Measurements from ENCODE around the gene IFIH1.

IFIH1 gene

GRCh38 chr2:162261032-162261945, 57.2 kb downstream of the IFIH1 start:
- TF ChIP-seq, protein P1, sequence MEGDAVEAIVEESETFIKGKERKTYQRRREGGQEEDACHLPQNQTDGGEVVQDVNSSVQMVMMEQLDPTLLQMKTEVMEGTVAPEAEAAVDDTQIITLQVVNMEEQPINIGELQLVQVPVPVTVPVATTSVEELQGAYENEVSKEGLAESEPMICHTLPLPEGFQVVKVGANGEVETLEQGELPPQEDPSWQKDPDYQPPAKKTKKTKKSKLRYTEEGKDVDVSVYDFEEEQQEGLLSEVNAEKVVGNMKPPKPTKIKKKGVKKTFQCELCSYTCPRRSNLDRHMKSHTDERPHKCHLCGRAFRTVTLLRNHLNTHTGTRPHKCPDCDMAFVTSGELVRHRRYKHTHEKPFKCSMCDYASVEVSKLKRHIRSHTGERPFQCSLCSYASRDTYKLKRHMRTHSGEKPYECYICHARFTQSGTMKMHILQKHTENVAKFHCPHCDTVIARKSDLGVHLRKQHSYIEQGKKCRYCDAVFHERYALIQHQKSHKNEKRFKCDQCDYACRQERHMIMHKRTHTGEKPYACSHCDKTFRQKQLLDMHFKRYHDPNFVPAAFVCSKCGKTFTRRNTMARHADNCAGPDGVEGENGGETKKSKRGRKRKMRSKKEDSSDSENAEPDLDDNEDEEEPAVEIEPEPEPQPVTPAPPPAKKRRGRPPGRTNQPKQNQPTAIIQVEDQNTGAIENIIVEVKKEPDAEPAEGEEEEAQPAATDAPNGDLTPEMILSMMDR (conservative IDR thresholded peaks at IDR 0.05; ENCODE audit: low read length) = peak; percentile 15; the same call in 1 of the 2 replicates
- peak; percentile 76 for DNase-seq (ENCODE audit: low read depth)
- 0 out of 2 replicates have a peak overlapping the region, but pooled peaks have one; percentile 4 for H3K4me3 ChIP-seq (ENCODE audit: low read length)

DNA sequence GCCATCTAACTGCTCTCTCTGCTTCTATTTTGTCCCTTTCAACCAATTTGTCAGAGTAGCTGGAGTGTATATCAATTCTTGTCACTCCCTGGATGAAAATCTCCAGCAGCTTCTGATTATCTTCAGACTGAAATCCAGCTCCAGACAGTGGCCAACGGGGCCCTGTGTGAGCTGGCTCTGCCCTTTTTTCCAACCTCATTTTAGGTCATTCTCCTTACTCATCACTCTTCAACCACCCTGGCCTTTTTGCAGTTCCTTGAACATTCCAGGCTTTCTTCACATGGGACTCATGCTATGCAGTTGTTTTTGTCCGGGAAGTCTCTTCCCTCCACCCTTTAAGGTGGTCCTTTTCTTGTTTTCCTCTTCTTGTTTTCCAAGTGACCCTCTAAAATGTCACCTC, 59.8 kb downstream of the IFIH1 start:
- peak; percentile 79 for DNase-seq (ENCODE audit: low read depth)
- TF ChIP-seq, protein P1 (conservative IDR thresholded peaks at IDR 0.05; ENCODE audit: low read length) = no peak

GRCh38 chr2:162258169-162258568, 60.3 kb downstream of the IFIH1 start:
- TF ChIP-seq, protein P1 (conservative IDR thresholded peaks at IDR 0.05; ENCODE audit: low read length) = no peak
- DNase-seq (ENCODE audit: low read depth) = no peak
- no peak overlapping the region for H3K4me3 ChIP-seq (ENCODE audit: low read length)

More for the DNA sequence above, 59.8 kb downstream of the IFIH1 start:
- no peak overlapping the region for H3K4me3 ChIP-seq (ENCODE audit: low read length)

DNA sequence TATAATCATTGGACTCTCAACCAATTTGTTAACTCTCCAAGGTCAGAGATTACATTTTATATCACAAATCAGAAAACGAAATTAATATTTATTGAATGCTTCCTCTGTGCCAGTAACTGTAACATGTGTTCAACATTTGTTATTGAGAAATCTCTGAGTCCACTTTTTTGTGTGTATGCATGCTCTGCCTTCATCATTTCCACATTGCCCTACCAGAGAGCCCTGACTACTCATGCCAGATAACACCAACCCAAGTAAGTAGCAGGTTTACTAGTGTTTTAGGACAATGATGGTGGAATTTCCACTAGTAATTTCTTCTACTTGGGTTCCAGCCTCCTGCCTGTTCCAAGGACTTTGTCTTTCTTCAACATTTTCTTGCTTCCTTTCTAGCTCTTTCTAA, 61.1 kb downstream of the IFIH1 start:
- peak; percentile 81 for DNase-seq (ENCODE audit: low read depth)
- H3K4me3 ChIP-seq (ENCODE audit: low read length) = no peak overlapping the region
- TF ChIP-seq, protein P1 (conservative IDR thresholded peaks at IDR 0.05; ENCODE audit: low read length) = no peak

- DNase-seq (ENCODE audit: low read depth) = peak; percentile 85
- no peak overlapping the region for H3K4me3 ChIP-seq (ENCODE audit: low read length)
- TF ChIP-seq, protein P1 (conservative IDR thresholded peaks at IDR 0.05; ENCODE audit: low read length) = no peak
These were observed 61.9 kb downstream of the IFIH1 start for GRCh38 chr2:162256591-162256991.

GRCh38 chr2:162254236-162254871, 64.1 kb downstream of the IFIH1 start:
- DNase-seq (ENCODE audit: low read depth) = no peak
- TF ChIP-seq, protein P1 (conservative IDR thresholded peaks at IDR 0.05; ENCODE audit: low read length) = no peak

More at GRCh38 chr2:162254236-162254871, 64.1 kb downstream of the IFIH1 start:
- no peak overlapping the region for H3K4me3 ChIP-seq (ENCODE audit: low read length)

Measured in AG10803 (cell line).